Smooth muscle cell of the brain vasculature (primary cell): ENCODE data around the gene UBE2R2.
"Not testable (repeated sequence)": the region's sequence is repeated elsewhere in the genome, so short reads cannot be mapped to it uniquely, and the experiment has no call there.

Source experiments
- DNase-seq: peaks from one replicate; pipeline ENCODE4 v3.0.0-alpha.2; 2012; ENCODE audit warnings: low read depth, low spot score

Gene UBE2R2

DNA sequence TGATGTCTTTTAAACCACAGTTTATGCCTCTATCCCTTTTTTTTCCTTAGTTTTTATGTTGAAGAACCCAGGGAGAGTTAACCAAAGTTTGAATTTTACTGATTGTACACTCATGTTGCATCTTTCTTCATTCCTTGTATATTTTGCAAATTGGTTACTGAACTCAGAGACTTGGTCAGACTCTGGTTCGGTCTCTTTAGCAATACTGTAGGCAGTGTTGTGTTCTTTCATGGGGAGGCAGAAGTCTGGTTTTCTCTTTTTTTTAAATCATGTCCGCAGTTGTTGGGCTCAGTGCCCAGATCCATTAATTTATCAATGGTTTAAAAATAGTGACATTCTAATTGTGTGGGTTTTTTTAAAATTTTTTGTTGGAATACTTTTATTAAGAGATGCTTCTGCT is 23.4 kb downstream of the UBE2R2 start:
- DNase-seq, result no peak

DNA sequence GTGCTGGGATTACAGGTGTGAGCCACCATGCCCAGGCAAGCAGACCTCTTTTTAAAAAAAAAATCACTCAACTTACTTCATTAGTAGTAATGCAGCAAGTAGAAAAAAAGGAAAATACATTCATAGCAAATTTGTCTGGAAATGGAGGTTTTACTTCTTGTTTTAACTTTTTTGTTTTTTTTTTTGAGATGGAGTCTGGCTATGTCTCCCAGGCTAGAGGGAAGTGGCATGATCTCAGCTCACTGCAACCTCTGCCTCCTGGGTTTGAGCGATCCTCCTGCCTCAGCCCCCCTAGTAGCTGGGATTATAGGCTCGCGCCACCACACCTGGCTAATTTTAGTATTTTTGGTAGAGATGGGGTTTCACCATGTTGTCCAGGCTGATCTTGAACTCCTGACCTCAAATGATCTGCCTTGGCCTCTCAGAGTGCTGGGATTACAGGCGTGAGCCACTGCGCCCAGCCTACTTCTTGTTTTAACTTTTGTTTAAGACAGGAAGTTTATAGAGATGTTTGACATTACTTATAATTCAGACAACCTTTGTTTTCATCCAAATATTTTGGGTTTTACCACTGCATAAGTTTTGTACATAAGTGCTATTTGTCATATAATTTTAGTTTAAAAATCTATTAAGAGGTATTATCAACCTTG is 26.5 kb downstream of the UBE2R2 start:
- DNase-seq, result no peak

GRCh38 chr9:33846231-33846630 is 29.3 kb downstream of the UBE2R2 start:
- DNase-seq, result no peak

- DNase-seq, result not testable (repeated sequence)
Measured at GRCh38 chr9:33847894-33848205, 30.9 kb downstream of the UBE2R2 start.

- no peak for DNase-seq
Measured at GRCh38 chr9:33850267-33850629, 33.3 kb downstream of the UBE2R2 start.

- DNase-seq, result no peak
Measured at GRCh38 chr9:33850677-33851076, 33.7 kb downstream of the UBE2R2 start.

- no peak for DNase-seq
Measured at GRCh38 chr9:33851301-33851700, 34.3 kb downstream of the UBE2R2 start.

DNA sequence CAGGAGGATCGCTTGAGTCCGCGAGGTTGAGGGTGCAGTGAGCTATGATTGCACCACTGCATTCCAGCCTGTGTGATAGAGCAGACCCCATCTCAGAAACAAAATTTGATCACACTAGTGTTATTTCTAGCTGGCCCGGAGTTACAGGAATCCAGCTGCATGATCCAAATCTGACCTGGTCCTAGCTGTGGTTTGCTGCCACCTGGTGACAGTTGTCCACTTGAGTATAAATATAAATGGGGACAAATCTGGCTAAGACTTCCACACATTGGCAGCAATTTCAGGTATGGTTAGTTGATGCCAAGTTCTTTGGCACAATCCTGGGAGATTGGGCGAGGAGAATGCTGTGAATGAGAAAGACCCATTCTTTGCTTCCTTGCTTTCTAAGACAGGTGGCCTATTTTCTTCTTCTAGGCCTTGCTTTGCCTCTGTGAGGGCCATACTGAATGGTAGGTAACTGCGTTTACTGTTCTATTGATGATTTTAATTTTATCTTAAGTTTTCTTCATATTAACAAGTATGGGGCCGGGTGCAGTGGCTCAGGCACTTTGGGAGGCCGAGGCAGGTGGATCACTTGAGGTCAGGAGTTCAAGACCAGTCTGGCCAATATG is 35.4 kb downstream of the UBE2R2 start:
- DNase-seq, result no peak

DNA sequence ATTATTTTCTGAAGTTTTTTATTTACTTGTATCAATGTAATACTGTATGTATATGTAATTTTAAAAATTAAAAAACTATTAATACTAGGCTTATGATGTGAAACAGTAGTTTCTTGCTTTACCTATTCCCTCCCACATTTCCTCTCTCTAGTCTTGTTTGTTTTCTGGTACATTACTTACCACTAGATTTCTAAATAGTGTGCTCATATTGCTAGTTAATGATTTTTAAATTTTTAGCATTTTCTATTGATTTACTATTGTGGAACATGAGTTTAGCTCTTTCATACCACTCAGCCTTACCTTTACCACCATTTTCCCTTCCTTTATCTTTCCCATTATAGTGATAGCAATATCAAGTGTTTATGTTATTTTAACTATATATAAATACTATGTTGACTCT is 39.3 kb downstream of the UBE2R2 start:
- DNase-seq, result no peak

GRCh38 chr9:33858423-33858822 is 41.5 kb downstream of the UBE2R2 start:
- no peak for DNase-seq

- no peak for DNase-seq
Measured at GRCh38 chr9:33860200-33860871, 43.4 kb downstream of the UBE2R2 start.

DNA sequence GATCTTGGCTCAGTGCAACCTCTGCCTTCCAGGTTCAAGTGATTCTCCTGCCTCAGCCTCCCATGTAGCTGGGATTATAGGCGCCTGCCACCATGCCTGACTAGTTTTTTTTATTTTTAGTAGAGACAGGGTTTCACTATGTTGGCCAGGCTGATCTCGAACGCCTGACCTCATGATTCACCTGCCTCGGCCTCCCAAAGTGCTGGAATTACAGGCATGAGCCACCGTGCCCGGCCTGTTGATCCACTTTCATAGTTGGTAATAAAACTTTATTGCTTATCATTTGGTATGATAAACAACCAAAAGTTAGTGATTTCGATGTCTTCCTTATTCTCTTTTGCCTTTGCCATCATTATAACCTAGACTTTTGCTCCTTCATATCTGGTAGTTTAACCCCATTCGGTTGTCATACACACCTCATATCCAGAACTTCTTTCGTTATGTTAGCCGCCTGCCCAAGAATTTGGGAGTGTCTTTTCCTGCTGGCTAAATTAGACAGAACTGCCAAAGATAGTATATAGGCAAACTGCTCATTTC is 45.0 kb downstream of the UBE2R2 start:
- DNase-seq, result no peak

DNA sequence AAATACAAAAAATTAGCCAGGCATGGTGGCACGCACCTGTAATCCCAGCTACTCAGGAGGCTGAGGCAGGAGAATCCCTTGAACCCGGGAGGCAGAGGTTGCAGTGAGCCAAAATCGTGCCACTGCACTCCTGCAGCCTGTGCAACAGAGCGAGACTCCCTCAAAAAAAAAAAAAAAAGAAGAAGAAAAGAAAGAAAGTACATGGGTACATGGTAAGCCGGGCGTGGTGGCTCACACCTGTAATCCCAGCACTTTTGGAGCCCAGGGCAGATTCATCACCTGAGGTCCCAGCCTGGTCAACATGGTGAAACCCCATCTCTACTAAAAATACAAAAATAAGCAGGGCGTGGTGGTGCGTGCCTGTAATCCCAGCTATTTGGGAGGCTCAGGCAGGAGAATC is 46.1 kb downstream of the UBE2R2 start:
- not testable (repeated sequence) for DNase-seq

DNA sequence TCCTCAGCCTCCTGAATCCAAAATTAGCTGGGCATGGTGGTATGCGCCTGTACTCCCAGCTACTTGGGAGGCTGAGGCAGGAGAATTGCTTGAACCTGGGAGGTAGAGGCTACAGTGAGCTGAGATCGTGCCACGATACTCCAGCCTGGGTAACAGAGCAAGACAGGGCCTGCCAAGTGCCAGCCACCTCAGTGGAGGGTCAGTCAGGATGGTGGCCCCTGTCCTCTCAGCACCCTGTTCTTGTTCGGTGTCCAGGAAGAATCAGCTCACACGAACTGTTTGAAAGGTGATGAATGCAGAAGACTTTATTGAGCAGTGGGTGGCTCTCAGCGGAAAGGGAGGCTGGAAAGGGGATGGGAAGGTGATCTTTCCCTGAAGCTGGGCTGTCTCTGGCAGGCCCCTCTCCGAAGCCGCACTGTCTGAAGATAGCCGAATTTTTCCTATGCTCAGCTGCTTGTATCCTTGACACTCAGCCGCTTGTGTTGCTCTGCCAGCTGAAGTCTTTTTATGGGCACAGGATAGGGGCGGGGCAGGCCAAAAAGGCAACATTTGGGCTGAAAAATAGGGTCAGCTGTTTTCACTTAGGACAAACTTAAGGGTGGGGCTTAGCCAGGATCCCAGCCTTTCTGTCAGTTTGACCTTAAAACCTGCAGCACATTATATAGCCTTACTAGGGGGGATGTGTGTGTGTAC is 50.9 kb downstream of the UBE2R2 start:
- no peak for DNase-seq

DNA sequence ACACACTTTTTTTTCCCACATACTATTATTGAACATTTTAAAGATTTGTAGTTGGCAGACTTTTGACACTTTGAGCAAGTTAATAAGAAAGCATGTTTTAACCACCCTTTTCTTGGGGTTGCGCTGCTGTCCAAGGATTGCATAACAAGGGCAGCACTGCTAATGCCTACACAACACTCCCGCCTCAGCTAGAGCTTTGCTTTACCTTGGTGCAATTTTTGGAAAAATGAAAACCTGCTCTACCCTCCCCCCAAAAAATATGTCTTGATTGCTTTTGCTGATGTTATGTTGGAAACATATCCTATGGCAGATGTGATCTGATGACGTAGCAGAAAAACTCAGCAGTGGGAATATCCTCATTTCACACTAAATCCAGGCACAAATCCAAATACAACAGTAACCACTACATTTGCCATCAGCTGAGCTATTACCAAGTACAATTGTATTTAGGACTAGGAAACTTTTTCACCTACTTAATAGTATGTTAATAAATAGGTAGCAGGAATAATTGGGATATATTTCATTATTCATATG is 51.5 kb downstream of the UBE2R2 start:
- no peak for DNase-seq

DNA sequence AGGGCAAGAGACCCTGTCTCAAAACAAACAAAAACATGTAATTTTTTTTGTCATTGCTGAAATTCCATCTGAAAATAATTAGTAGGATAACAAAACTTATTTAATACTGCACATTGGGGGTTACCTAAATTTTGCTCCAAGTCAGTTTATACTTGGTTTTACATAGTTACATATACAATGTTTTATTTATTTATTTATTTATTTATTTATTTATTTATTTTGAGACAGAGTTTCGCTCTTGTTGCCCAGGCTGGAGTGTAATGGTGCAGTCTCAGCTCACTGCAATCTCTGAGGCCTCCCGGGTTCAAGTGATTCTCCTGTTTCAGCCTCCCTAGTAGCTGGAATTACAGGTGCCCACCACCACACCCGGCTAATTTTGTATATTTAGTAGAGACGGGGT is 52.3 kb downstream of the UBE2R2 start:
- DNase-seq, result not testable (repeated sequence)

DNA sequence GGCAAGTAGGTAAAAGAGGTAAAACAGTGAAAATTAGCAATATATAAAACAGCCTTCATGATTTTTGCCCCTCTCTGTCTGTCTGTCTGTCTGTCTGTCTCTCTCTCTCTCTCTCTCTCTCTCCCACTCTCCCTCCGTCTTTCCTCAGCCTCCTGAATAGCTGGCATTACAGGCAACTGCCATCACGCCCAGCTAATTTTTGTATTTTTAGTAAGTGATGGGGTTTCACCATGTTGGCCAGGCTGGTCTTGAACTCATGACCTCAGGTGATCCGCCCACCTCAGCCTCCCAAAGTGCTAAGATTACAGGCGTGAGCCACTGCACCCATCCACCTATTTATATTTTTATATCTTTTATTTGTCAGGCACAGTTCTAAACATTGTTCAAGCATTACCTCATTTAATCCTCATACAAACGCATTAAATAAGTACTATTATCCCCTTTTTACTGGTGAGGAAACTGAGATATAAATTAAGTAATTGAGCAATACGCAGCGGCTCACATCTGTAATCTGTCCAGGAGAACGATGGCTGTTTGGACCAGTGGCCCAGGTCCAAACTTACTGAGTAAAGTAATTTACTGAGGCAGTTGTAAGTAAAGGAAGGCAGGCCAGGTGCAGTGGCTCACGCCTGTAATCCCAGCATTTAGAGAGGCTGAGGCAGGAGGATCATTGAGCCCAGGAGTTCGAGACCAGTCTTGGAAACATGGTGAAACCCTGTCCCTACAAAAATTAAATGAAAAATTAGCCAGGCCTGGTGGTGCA is 60.9 kb downstream of the UBE2R2 start:
- no peak for DNase-seq

- DNase-seq, result no peak
Measured at GRCh38 chr9:33878691-33879366, 61.9 kb downstream of the UBE2R2 start.

DNA sequence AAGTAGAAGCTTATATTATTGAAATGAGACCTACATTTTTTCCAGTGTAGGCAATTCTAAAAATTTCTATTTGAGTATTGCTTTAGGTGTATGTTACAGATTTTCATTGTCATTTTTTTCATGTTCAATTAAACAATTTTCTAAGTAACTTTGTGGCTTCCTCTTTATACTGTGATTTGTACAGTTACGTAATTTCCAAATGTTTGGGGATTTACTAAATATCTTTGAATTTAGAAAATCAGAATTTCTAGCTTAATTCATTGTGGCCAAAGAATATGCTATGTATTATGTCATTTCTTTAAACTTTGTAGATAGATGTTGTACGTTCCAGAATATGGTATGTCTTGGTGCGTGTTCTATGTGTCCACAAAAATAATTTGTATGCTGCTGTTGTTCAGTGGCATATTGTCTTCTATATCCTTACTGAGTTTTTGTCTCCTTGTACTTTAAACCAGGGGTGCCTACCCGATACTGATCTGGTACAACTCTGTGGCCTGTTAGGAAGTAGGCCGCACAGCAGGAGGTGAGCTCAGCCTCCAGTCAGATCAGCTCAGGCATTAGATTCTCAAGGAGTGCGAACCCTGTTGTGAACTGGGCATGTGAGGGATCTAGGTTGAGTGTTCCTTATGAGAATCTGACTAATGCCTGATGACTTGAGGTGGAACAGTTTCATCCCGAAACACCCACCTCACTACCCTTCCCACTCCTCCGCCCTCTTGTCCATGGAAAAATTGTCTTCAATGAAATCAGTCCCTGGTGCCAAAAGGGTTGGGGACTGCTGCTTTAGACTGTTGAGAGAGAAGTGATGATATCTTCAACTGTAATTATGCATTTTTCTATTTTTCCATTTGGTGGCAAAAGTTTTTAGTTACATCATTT is 63.5 kb downstream of the UBE2R2 start:
- no peak for DNase-seq

DNA sequence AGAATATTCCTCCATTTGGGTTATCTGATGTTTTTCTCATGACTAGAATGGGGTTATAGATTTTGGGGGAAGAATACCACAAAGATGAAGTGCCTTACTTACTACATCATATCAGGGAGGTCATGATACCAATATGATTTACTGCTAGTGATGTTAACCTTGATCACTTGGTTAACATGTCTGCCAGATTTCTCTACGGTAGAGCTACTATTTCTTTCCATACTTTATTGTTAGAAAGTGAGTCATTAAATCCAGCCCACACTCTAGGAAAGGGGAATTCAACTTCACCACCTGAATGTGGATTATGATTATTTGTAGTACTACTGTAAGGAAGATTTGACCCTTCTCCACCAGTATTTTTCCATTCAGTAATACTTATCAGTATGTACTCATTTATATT is 64.7 kb downstream of the UBE2R2 start:
- DNase-seq, result no peak
